Measurements from ENCODE around the gene GLT6D1.

DNA sequence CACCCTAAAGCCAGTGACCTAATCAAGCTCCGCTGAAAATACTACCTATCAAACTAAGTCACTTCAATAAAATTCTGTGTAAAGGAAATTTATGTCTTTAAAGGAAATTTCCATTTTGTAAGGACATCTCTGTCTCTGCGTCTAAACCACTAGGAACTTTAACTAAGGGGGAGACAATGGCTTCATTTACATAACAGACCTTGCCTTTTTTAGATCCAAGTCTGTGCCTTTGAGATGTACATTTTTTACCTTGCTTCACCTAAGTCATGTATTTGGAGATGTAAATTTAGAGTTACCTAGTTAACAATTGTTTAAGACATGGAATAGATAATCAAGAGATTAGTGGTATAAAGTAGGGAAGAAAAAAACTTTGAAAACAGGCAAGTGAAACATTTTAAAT, 10.2 kb upstream of the GLT6D1 start:
- no peak for TF ChIP-seq CTCF (conservative IDR thresholded peaks at IDR 0.05)
- TF ChIP-seq EZH2 (IDR thresholded peaks at IDR 0.05; ENCODE audit: low read depth): no peak

Data from PC-9 (cell line).